Activated effector memory CD4-positive, alpha-beta T cell treated with anti-CD3 and anti-CD28 coated beads, Interleukin-2, amount 50 U/mL, for 16 hours (primary cell): ENCODE results near the gene CXXC5.
"Not testable (repeated sequence)": the region's sequence is repeated elsewhere in the genome, so short reads cannot be mapped to it uniquely, and the experiment has no call there.

Experiments used
- DNase-seq: peaks from one replicate; pipeline ENCODE4 v3.0.0-alpha.2; 2020

The CXXC5 gene

GRCh38 chr5:139719970-139720369 lies 71.8 kb downstream of the CXXC5 start:
- DNase-seq: not testable (repeated sequence)

DNA sequence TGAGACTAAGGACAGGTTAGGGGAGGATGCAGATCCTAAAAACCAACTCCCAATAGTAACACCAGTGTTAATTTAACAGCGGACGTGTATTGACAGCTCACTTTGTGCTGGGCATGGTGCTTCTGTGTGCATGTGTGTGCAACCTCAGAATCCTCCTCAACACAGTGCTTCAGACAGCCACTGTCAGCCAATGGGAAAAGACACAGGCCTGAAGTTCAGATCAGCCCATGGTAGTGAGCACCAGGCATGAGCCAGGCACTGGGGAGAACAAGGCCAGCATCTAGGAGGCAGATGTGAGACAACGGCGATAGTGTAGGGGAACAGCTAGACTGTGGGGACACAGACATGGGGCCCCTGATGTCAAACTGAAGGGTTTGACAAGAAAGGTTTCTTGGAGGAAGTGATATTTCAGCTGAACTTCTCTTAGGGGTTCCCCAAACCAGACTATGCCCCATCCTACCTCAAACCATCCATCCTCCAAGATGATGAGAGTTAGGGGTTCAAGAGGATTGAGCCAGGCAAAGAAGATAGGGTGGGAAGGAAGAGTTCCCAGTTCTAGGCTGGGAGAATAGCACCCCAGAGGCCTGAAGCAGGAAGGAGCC lies 75.9 kb downstream of the CXXC5 start:
- no peak for DNase-seq

DNA sequence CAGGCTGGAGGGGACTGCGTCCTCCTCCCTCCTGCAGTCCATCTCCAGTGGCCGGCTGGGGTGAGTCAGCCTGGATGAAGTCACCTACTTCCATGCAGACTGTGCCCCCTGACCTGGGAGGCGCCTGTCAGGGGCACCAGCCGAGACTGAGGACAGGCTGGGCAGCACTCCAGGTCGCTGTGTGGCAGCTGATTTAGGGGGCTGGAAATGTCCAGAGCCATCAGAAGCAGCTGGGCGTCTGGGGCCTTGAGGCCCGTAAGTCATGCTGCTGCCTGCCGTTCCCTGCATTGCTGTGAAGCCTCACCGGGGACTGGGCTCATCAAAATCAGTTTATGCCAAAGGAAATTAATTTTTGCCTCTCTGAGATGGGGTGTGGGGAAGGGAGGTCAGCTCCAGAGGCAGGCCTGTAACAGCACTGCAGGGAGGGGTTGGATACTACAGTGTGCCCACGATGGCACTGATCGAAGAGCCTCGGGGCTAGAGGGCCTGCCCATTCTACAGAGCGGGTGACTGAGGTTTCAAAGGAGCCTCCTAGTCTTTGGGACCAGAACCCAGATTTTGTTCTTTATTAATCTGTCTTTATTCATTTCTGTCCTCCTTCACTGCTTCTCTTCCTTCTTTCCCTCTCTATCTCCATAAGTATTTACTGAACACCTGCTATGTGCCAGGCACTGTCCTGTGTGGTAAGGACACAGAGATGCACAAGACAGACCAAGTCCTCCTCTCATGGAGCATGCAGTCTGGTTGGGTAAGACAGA lies 77.1 kb downstream of the CXXC5 start:
- DNase-seq: no peak

GRCh38 chr5:139726248-139726647 lies 78.1 kb downstream of the CXXC5 start:
- DNase-seq: no peak

GRCh38 chr5:139727615-139728014 lies 79.5 kb downstream of the CXXC5 start:
- not testable (repeated sequence) for DNase-seq

DNA sequence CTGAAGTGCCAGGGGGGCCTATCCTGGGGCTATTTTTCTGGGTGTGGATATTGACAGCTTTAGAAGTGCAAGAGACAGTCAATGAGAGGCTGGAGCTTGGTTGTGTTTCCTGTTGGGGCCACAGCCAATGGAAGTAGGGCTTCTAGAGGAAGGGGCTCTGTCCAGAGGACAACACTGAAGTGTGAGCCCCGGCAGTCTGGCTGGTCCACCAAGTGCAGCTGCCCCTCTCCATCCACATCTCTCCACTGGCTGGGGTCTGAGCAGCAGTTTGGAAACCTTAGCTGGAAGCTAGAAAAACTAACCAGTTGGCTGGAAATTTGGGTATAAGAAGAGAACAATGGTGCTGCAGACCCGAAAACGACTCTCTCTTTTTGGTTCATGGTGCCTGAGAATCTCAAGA lies 83.1 kb downstream of the CXXC5 start:
- no peak for DNase-seq

- no peak for DNase-seq
These were observed 83.9 kb downstream of the CXXC5 start for GRCh38 chr5:139732019-139732418.

DNA sequence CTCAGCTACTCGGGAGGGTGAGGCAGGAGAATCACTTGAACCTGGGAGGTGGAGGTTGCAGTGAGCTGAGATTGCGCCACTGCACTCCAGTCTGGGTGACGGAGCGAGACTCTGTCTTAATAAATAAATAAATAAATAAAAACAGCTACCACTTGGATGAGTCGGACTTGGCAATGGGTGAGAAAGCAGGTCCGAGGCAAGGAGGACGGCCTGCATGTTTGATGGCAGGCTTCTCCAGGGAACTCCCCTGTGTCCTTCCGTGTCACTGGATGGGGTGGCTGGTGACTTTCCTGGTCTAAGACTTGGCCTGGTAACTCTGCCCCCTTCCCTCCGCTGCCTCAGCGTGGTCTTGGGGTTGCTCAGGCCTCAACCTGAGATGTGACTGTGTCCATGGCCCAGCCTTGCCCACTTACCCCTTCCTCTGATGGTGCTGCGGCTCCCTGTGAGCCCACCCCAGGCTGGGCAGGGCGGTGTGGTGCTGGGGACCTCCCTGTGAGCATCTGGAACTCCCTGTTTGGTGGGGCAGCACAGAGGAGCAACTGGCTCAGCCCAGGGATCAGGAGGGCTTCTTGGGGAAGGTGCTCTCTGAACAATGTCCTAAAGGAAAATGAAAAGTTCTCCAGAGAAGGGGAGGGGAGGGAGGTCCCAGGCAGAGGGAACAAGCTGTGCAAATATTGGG lies 85.0 kb downstream of the CXXC5 start:
- DNase-seq: no peak
